SK-N-MC (cell line): ENCODE results near the gene RBP5.
"Not testable (repeated sequence)": the region's sequence is repeated elsewhere in the genome, so short reads cannot be mapped to it uniquely, and the experiment has no call there.

ENCODE experiments used
- DNase-seq: peaks from one replicate; pipeline ENCODE4 v3.0.0-alpha.2; 2011; ENCODE audit warnings: low read depth, low spot score
- H3K27ac ChIP-seq: fragments of 200-600 bp; sonication (generic); 2 replicates; pipeline ENCODE4 v1.5.1; 2016; ENCODE audit warnings: mixed run types
- H3K36me3 ChIP-seq: fragments of 200-600 bp; sonication (generic); 2 replicates; pipeline ENCODE4 v1.6.1; 2017; ENCODE audit warnings: antibody characterized with exemption, low read length, mixed read lengths; ENCODE audit not compliant: insufficient read depth
- H3K4me3 ChIP-seq: fragments of 200-600 bp; sonication (generic); 2 replicates; pipeline ENCODE4 v1.5.1; 2016
- H3K9ac ChIP-seq: fragments of 200-600 bp; sonication (generic); 2 replicates; pipeline ENCODE4 v1.8.0; 2017; ENCODE audit warnings: mixed run types, mixed read lengths; ENCODE audit not compliant: insufficient read length
- H3K9me3 ChIP-seq: fragments of 200-600 bp; sonication (generic); 2 replicates; pipeline ENCODE4 v1.6.1; 2017; ENCODE audit warnings: low read depth, mild to moderate bottlenecking, antibody characterized with exemption, low read length, moderate library complexity, mixed read lengths
- EZH2 ChIP-seq: fragments of 200-600 bp; sonication (generic); IDR thresholded peaks from one replicate; pipeline ENCODE4 v1.6.1; 2017; ENCODE audit warnings: antibody characterized with exemption
- FOXP2 ChIP-seq: optimal IDR thresholded peaks from 2 replicates; pipeline ENCODE3; 2011; ENCODE audit warnings: mild to moderate bottlenecking, moderate library complexity; ENCODE audit not compliant: insufficient read depth; ENCODE audit errors: extremely low read length, control extremely low read depth
- POLR2AphosphoS5 ChIP-seq: IDR thresholded peaks from 2 replicates; pipeline ENCODE4 v1.6.1; 2012; ENCODE audit warnings: mild to moderate bottlenecking, low read depth, low read length, borderline replicate concordance

Gene RBP5

DNA sequence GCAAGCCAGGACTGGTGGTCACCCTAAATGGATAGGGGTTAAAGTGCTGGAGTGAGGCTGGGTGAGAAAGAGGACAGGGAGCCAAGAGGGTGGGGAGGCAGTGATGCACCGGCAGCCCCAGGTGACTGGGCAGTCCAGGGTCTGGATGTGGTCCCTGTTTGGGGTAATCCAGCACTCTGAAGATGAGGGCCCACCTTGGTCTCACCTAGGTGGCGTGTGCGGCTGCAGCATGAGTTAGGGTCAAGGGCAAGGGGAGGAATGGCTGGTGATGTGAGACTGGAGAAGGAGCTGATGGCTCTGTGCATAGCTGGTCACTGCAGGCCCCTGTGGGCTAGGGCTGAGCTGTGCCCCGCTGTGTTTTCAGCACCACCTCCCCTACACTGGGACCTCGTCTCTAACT is 18.0 kb downstream of the RBP5 start:
- no peaks in the 10 kb centered on the region for H3K36me3 ChIP-seq
- H3K27ac ChIP-seq, result no peak overlapping the region
- no peak for DNase-seq
- no peak overlapping the region for H3K4me3 ChIP-seq
- peaks cover 6% of the 10 kb centered on the region; the same call in 1 of the 2 replicates for H3K9me3 ChIP-seq
- no peak overlapping the region for H3K9ac ChIP-seq
- TF ChIP-seq POLR2AphosphoS5 (no peak), FOXP2 (no peak), EZH2 (no peak)

- no peaks in the 10 kb centered on the region for H3K36me3 ChIP-seq
- TF ChIP-seq POLR2AphosphoS5, result no peak
- TF ChIP-seq FOXP2, result no peak
- no peak for TF ChIP-seq EZH2
- H3K9me3 ChIP-seq, result peaks cover 6% of the 10 kb centered on the region; the same call in 1 of the 2 replicates
- H3K4me3 ChIP-seq, result no peak overlapping the region
- H3K9ac ChIP-seq, result no peak overlapping the region
- DNase-seq, result no peak
- no peak overlapping the region for H3K27ac ChIP-seq
Measured at GRCh38 chr12:7109572-7109920, 19.1 kb downstream of the RBP5 start.

GRCh38 chr12:7108796-7109571 is 19.7 kb downstream of the RBP5 start, which contains the start of gene C1RL:
Gene C1RL, minus strand, starts transcription at chr12:7109214. Its CDS starts 34 bp downstream, at chr12:7109180.
- H3K36me3 ChIP-seq, result no peaks in the 10 kb centered on the region
- H3K4me3 ChIP-seq, result peak within 1 kb of the TSS; percentile 75
- DNase-seq, result no peak
- no peak for TF ChIP-seq EZH2
- no peak for TF ChIP-seq POLR2AphosphoS5
- no peak for TF ChIP-seq FOXP2
- H3K9ac ChIP-seq, result peak within 1 kb of the TSS; percentile 71
- H3K27ac ChIP-seq, result no peak within 1 kb of the TSS
- H3K9me3 ChIP-seq, result peaks cover 6% of the 10 kb centered on the region; the same call in 1 of the 2 replicates

DNA sequence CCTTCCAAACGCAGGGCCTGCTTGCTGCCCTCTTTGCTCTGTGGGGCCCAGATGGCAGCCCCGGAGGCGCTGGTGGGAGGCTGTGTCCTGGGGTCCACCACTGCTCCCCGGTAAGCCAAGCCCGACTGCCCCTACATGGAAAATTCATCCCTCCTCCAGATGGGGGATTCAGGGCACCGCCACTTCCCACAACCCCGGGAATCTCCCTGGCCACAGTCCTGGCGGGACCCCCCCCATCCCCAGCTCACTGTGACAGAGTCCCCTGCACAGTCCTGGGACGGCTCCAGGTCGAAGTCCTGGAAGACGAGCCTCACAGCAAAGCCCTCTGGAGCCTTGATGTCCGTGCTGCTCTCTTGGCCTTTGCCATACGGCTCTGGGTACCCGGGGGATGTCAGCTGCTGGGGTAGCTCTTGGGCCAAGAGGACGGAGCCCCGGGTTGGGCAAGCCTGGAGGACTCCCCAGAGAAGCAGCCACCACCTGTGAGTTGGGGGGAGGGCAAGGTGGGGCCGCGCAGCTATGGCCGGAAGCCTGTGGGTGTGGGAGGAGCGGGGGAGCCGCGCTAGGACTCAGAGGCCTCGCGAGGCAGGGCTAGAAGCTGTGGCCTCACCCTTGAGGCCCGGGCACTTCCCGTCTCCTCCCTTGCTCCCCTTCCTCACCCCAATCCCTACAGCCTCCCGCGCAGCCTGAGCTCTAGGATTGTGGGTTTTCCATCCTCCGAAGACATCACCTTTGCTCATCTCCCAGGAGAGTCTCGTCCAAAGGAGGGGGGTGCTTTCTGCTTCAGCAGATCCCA is 20.5 kb downstream of the RBP5 start:
- peaks cover 6% of the 10 kb centered on the region; the same call in 1 of the 2 replicates for H3K9me3 ChIP-seq
- no peak for DNase-seq
- TF ChIP-seq FOXP2, result no peak
- no peak for TF ChIP-seq POLR2AphosphoS5
- no peak for TF ChIP-seq EZH2
- no peaks in the 10 kb centered on the region for H3K36me3 ChIP-seq
- peak overlapping the region; percentile 44; the same call in 1 of the 2 replicates for H3K4me3 ChIP-seq
- H3K27ac ChIP-seq, result no peak overlapping the region
- peak overlapping the region; percentile 45 for H3K9ac ChIP-seq

- H3K27ac ChIP-seq, result no peak overlapping the region
- no peaks in the 10 kb centered on the region for H3K36me3 ChIP-seq
- TF ChIP-seq POLR2AphosphoS5 (no peak), EZH2 (no peak), FOXP2 (no peak)
- no peak overlapping the region for H3K9ac ChIP-seq
- H3K4me3 ChIP-seq, result no peak overlapping the region
- no peak for DNase-seq
- H3K9me3 ChIP-seq, result peaks cover 6% of the 10 kb centered on the region; the same call in 1 of the 2 replicates
Measured at GRCh38 chr12:7107636-7108002, 21.1 kb downstream of the RBP5 start.

- not testable (repeated sequence) for H3K9me3 ChIP-seq, H3K36me3 ChIP-seq, DNase-seq, H3K9ac ChIP-seq, H3K4me3 ChIP-seq, H3K27ac ChIP-seq
Measured at GRCh38 chr12:7107181-7107580, 21.5 kb downstream of the RBP5 start.

DNA sequence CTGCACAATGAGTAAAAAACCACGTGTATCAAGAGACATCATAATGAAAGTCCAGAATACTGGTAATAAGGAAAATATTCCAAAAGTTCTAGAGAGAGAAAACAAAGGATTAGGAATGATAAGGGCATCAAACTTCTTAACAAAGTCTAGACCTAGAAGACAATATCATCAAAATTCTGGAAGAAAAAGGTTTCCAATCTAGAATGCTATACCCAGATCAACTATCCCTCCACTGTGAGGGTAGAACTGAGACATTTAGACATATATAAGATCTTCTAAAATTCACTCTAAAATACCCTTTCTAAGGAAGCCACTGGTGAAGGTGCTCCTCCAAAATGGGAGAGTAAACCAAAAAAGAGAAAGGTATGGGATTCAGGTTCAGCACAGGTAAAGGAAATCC is 22.6 kb downstream of the RBP5 start:
- no peaks in the 10 kb centered on the region for H3K36me3 ChIP-seq
- no peak overlapping the region for H3K4me3 ChIP-seq
- H3K9me3 ChIP-seq, result peaks cover 6% of the 10 kb centered on the region; the same call in 1 of the 2 replicates
- no peak for DNase-seq
- no peak for TF ChIP-seq POLR2AphosphoS5
- TF ChIP-seq EZH2, result no peak
- TF ChIP-seq FOXP2, result no peak
- no peak overlapping the region for H3K27ac ChIP-seq
- H3K9ac ChIP-seq, result no peak overlapping the region

GRCh38 chr12:7103837-7104584 is 24.7 kb downstream of the RBP5 start:
- no peaks in the 10 kb centered on the region for H3K36me3 ChIP-seq
- no peak overlapping the region for H3K9ac ChIP-seq
- H3K27ac ChIP-seq, result no peak overlapping the region
- TF ChIP-seq POLR2AphosphoS5 (no peak), EZH2 (no peak), FOXP2 (no peak)
- peaks cover 6% of the 10 kb centered on the region; the same call in 1 of the 2 replicates for H3K9me3 ChIP-seq
- no peak overlapping the region for H3K4me3 ChIP-seq
- no peak for DNase-seq
